Central memory CD4-positive, alpha-beta T cell (primary cell): ENCODE results near the gene NOMO2.
"Not testable (repeated sequence)": the region's sequence is repeated elsewhere in the genome, so short reads cannot be mapped to it uniquely, and the experiment has no call there.

Experiments
- DNase-seq: peaks from one replicate; pipeline ENCODE4 v3.0.0; 2022

Gene NOMO2

GRCh38 chr16:18498430-18498829, 63.5 kb downstream of the NOMO2 start:
- DNase-seq = not testable (repeated sequence)

- not testable (repeated sequence) for DNase-seq
Measured at GRCh38 chr16:18497032-18497431, 64.9 kb downstream of the NOMO2 start.

GRCh38 chr16:18492118-18492897, 69.6 kb downstream of the NOMO2 start:
- not testable (repeated sequence) for DNase-seq

GRCh38 chr16:18436025-18436424, 125.9 kb downstream of the NOMO2 start:
- DNase-seq = not testable (repeated sequence)

GRCh38 chr16:18415827-18416226, 146.1 kb downstream of the NOMO2 start:
- not testable (repeated sequence) for DNase-seq

- not testable (repeated sequence) for DNase-seq
Measured at GRCh38 chr16:18409532-18410293, 152.2 kb downstream of the NOMO2 start.

- not testable (repeated sequence) for DNase-seq
Measured at GRCh38 chr16:18401851-18402657, 159.8 kb downstream of the NOMO2 start.

- peak; percentile 1 for DNase-seq
Measured at GRCh38 chr16:18401159-18401558, 160.7 kb downstream of the NOMO2 start.

GRCh38 chr16:18394363-18394762, 167.5 kb downstream of the NOMO2 start:
- DNase-seq = not testable (repeated sequence)

- not testable (repeated sequence) for DNase-seq
Measured at GRCh38 chr16:18387767-18388166, 174.1 kb downstream of the NOMO2 start.

- DNase-seq = not testable (repeated sequence)
Measured at GRCh38 chr16:18386517-18386916, 175.4 kb downstream of the NOMO2 start.

- DNase-seq = not testable (repeated sequence)
Measured at GRCh38 chr16:18385285-18385684, 176.6 kb downstream of the NOMO2 start.

GRCh38 chr16:18384869-18385268, 177.0 kb downstream of the NOMO2 start:
- DNase-seq = not testable (repeated sequence)

GRCh38 chr16:18384098-18384636, 177.7 kb downstream of the NOMO2 start:
- DNase-seq = not testable (repeated sequence)

- DNase-seq = not testable (repeated sequence)
Measured at GRCh38 chr16:18382696-18383095, 179.2 kb downstream of the NOMO2 start.
